GM11168 (cell line): Measurements from ENCODE around the gene OR10A5.
"Not testable (repeated sequence)": the region's sequence is repeated elsewhere in the genome, so short reads cannot be mapped to it uniquely, and the experiment has no call there.

Experiments
- in situ Hi-C: fragments of 300-500 bp; cut with MboI; formaldehyde crosslinking; loops from one replicate; pipeline ENCODE4 v1.12.0; 2022; ENCODE audit warnings: low sequenced_read_pairs; ENCODE audit not compliant: unreplicated experiment

OR10A5 gene

GRCh38 chr11:6845383-6845782 is at the start of gene OR10A5:
Gene OR10A5, plus strand, starts transcription at chr11:6845683. Its CDS starts 0 bp downstream, at chr11:6845683.
- in situ Hi-C loops = no loop called here

- in situ Hi-C loops = no loop called here
These were observed 46.1 kb upstream of the OR10A5 start, which contains the start of gene OR6A2 for GRCh38 chr11:6799402-6799801. Gene OR6A2, minus strand, starts transcription at chr11:6799689. Its CDS starts 3,981 bp downstream, at chr11:6795708.

- in situ Hi-C loops = not testable (repeated sequence)
These were observed 44.4 kb upstream of the OR10A5 start for GRCh38 chr11:6801075-6801474.

- in situ Hi-C loops = no loop called here
These were observed 33.0 kb upstream of the OR10A5 start for GRCh38 chr11:6812390-6813005.

GRCh38 chr11:6813656-6814055 is 31.8 kb upstream of the OR10A5 start:
- in situ Hi-C loops = no loop called here

GRCh38 chr11:6817694-6818093 is 27.8 kb upstream of the OR10A5 start:
- in situ Hi-C loops = no loop called here

GRCh38 chr11:6818967-6819366 is 26.5 kb upstream of the OR10A5 start:
- in situ Hi-C loops = no loop called here

GRCh38 chr11:6824136-6824823 is 21.2 kb upstream of the OR10A5 start:
- in situ Hi-C loops = no loop called here

GRCh38 chr11:6825231-6825744 is 20.2 kb upstream of the OR10A5 start:
- in situ Hi-C loops = no loop called here

- in situ Hi-C loops = no loop called here
These were observed 17.4 kb upstream of the OR10A5 start for GRCh38 chr11:6828103-6828502.

- in situ Hi-C loops = no loop called here
These were observed 12.1 kb upstream of the OR10A5 start for GRCh38 chr11:6833356-6833755.

- in situ Hi-C loops = no loop called here
These were observed 11.5 kb upstream of the OR10A5 start for GRCh38 chr11:6834021-6834420.

GRCh38 chr11:6841694-6842093 is 3.8 kb upstream of the OR10A5 start:
- in situ Hi-C loops = no loop called here

GRCh38 chr11:6843670-6844069 is 1.8 kb upstream of the OR10A5 start:
- in situ Hi-C loops = no loop called here

- in situ Hi-C loops = no loop called here
These were observed 1.1 kb upstream of the OR10A5 start for GRCh38 chr11:6844356-6844755.

GRCh38 chr11:6850526-6850925 is 5.0 kb downstream of the OR10A5 start:
- in situ Hi-C loops = no loop called here

- in situ Hi-C loops = not testable (repeated sequence)
These were observed 9.3 kb downstream of the OR10A5 start for GRCh38 chr11:6854801-6855200.

GRCh38 chr11:6855971-6856541 is 10.6 kb downstream of the OR10A5 start:
- in situ Hi-C loops = no loop called here

GRCh38 chr11:6856871-6857270 is 11.4 kb downstream of the OR10A5 start:
- in situ Hi-C loops = no loop called here

- in situ Hi-C loops = no loop called here
These were observed 17.5 kb downstream of the OR10A5 start, which contains the start of gene OR10A2 for GRCh38 chr11:6862961-6863360. Gene OR10A2, plus strand, starts transcription at chr11:6863057. Its CDS starts 6,698 bp downstream, at chr11:6869755.

- in situ Hi-C loops = no loop called here
These were observed 19.0 kb downstream of the OR10A5 start for GRCh38 chr11:6864438-6864837.
